Measurements from ENCODE around the gene ADGB. TPM values are rescaled to one million over a fixed set of nuclear protein-coding genes. Genes with fewer than 3 reads are reported as not detected.

ADGB gene
- polyA plus RNA-seq, 2 of the 4 experiments (the other 2 are of a cell fraction), result not detected

DNA sequence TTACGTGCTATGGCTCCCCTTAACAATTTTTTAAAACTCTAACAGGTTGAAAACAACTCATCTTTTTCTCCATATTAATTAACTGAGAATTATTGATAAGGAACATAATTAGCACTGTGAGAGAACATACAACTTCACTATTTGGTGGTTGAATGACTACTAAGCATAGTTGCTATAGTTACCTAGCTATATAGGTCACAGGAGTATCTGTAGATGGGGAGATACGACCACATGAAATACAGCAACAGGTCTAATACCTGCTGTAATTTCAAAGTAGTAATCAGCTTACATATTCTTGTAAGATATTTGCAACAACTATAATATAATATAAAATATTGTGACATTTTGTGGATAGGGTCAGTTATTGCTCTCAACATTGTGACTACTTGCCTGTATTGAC, 102.9 kb downstream of the ADGB start:
- POLR2A ChIA-PET, result no interaction called here
- Histone ChIP-seq H3K4me3 (no peak overlapping the region), H3K9me3 (no peaks in the 10 kb centered on the region), H3K4me2 (no peak overlapping the region), H3K4me1 (no peaks in the 10 kb centered on the region), H3K27ac (no peak overlapping the region)
- no peak for TF ChIP-seq POLR2AphosphoS2 (conservative IDR thresholded peaks at IDR 0.05; ENCODE audit: low read length)
- TF ChIP-seq ZFP36 (IDR thresholded peaks at IDR 0.05; ENCODE audit: borderline replicate concordance, partially characterized antibody), result no peak
- no peak for TF ChIP-seq TFCP2L1 (CRISPR knock-in tag; IDR thresholded peaks at IDR 0.05)
- TF ChIP-seq CHD2 (IDR thresholded peaks at IDR 0.05; ENCODE audit: low read length, partially characterized antibody), result no peak
- TF ChIP-seq NR3C1 (IDR thresholded peaks at IDR 0.05), result no peak
- no peak for TF ChIP-seq GATA3 (IDR thresholded peaks at IDR 0.05; ENCODE audit: borderline replicate concordance)
- TF ChIP-seq, protein P1, sequence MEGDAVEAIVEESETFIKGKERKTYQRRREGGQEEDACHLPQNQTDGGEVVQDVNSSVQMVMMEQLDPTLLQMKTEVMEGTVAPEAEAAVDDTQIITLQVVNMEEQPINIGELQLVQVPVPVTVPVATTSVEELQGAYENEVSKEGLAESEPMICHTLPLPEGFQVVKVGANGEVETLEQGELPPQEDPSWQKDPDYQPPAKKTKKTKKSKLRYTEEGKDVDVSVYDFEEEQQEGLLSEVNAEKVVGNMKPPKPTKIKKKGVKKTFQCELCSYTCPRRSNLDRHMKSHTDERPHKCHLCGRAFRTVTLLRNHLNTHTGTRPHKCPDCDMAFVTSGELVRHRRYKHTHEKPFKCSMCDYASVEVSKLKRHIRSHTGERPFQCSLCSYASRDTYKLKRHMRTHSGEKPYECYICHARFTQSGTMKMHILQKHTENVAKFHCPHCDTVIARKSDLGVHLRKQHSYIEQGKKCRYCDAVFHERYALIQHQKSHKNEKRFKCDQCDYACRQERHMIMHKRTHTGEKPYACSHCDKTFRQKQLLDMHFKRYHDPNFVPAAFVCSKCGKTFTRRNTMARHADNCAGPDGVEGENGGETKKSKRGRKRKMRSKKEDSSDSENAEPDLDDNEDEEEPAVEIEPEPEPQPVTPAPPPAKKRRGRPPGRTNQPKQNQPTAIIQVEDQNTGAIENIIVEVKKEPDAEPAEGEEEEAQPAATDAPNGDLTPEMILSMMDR (IDR thresholded peaks at IDR 0.05), result no peak
- no peak for TF ChIP-seq MAFK (IDR thresholded peaks at IDR 0.05; ENCODE audit: partially characterized antibody)
- TF ChIP-seq, protein P2, sequence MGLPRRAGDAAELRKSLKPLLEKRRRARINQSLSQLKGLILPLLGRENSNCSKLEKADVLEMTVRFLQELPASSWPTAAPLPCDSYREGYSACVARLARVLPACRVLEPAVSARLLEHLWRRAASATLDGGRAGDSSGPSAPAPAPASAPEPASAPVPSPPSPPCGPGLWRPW (IDR thresholded peaks at IDR 0.05), result no peak
- TF ChIP-seq HOXB13 (CRISPR knock-in tag; IDR thresholded peaks at IDR 0.05; ENCODE audit: low read depth), result no peak
- TF ChIP-seq MYC (IDR thresholded peaks at IDR 0.05; ENCODE audit: borderline replicate concordance, low read length), result no peak
- no peak for TF ChIP-seq NFE2L2 (conservative IDR thresholded peaks at IDR 0.05; ENCODE audit: low read length)
- no peak for TF ChIP-seq TP53 (CRISPR knock-in tag; IDR thresholded peaks at IDR 0.05)
- 13% methylated on average over 2 of the region's 2 CpGs for WGBS (ENCODE audit: missing lambda C conversion rate)
- DNase-seq (ENCODE audit: low read depth in 1 of 2, low spot score in 1 of 2), result no peak
- ATAC-seq, result no peak
- CTCF ChIA-PET, result no interaction called here
- no peak for FAIRE-seq

DNA sequence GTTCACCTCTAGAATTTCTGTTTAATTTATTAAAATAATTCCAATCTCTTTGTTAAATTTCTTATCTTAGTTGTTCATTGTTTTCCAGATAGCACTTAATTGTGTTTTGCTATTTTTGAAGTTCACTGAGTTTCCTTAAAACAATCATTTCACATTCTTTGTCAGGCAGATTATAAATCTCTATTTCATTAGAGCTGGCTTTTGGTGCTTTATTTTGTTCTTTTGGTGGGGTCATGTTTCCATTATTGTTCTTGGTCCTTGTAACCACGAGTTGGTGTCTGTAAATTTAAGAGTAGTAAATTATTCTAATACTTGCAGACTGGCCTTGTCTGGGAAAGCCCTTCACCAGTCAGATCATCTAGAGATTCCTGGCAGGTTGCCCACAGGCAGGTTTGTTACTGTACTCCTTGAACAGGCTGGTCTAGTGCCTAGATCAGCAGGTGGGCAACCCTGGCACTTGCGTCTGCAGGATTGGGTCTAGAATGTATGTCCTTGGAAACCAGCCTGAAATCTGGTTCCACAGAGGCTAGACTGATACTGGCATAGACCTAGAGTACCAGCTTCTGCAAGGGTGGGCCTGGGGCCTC, 110.4 kb downstream of the ADGB start:
- ChIA-PET POLR2A (no interaction called here), CTCF (no interaction called here)
- TF ChIP-seq, protein P3, sequence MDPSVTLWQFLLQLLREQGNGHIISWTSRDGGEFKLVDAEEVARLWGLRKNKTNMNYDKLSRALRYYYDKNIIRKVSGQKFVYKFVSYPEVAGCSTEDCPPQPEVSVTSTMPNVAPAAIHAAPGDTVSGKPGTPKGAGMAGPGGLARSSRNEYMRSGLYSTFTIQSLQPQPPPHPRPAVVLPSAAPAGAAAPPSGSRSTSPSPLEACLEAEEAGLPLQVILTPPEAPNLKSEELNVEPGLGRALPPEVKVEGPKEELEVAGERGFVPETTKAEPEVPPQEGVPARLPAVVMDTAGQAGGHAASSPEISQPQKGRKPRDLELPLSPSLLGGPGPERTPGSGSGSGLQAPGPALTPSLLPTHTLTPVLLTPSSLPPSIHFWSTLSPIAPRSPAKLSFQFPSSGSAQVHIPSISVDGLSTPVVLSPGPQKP (IDR thresholded peaks at IDR 0.05; ENCODE audit: low read depth, low read length), result no peak
- TF ChIP-seq, protein P4, sequence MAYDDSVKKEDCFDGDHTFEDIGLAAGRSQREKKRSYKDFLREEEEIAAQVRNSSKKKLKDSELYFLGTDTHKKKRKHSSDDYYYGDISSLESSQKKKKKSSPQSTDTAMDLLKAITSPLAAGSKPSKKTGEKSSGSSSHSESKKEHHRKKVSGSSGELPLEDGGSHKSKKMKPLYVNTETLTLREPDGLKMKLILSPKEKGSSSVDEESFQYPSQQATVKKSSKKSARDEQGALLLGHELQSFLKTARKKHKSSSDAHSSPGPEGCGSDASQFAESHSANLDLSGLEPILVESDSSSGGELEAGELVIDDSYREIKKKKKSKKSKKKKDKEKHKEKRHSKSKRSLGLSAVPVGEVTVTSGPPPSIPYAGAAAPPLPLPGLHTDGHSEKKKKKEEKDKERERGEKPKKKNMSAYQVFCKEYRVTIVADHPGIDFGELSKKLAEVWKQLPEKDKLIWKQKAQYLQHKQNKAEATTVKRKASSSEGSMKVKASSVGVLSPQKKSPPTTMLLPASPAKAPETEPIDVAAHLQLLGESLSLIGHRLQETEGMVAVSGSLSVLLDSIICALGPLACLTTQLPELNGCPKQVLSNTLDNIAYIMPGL (CRISPR knock-in tag; IDR thresholded peaks at IDR 0.05; ENCODE audit: borderline replicate concordance), result no peak
- TF ChIP-seq HOXB5 (CRISPR knock-in tag; IDR thresholded peaks at IDR 0.05) (no peak), POLR2AphosphoS2 (conservative IDR thresholded peaks at IDR 0.05; ENCODE audit: low read length) (no peak), MAZ (IDR thresholded peaks at IDR 0.05; ENCODE audit: borderline replicate concordance, low read depth, low read length) (no peak), SREBF2 (IDR thresholded peaks at IDR 0.05) (no peak)
- TF ChIP-seq, protein P1 (IDR thresholded peaks at IDR 0.05), result no peak
- FAIRE-seq, result no peak
- H3K4me3 ChIP-seq, result no peak overlapping the region
- WGBS (ENCODE audit: missing lambda C conversion rate), result 21% methylated on average over 2 of the region's 2 CpGs
- no peaks in the 10 kb centered on the region for H3K4me1 ChIP-seq
- H3K27ac ChIP-seq, result no peak overlapping the region
- no peak for DNase-seq (ENCODE audit: low read depth in 1 of 2, low spot score in 1 of 2)
- H3K9me3 ChIP-seq, result no peaks in the 10 kb centered on the region
- no peak overlapping the region for H3K4me2 ChIP-seq
- no peak for ATAC-seq

Data from A549 (cell line).